Measurements from ENCODE around the gene NDP.
"Not testable (repeated sequence)": the region's sequence is repeated elsewhere in the genome, so short reads cannot be mapped to it uniquely, and the experiment has no call there.

NDP gene

GRCh38 chrX:43940816-43941474 lies 32.2 kb downstream of the NDP start:
- no peak for TF ChIP-seq CTCF (conservative IDR thresholded peaks at IDR 0.05; ENCODE audit: low read length)

DNA sequence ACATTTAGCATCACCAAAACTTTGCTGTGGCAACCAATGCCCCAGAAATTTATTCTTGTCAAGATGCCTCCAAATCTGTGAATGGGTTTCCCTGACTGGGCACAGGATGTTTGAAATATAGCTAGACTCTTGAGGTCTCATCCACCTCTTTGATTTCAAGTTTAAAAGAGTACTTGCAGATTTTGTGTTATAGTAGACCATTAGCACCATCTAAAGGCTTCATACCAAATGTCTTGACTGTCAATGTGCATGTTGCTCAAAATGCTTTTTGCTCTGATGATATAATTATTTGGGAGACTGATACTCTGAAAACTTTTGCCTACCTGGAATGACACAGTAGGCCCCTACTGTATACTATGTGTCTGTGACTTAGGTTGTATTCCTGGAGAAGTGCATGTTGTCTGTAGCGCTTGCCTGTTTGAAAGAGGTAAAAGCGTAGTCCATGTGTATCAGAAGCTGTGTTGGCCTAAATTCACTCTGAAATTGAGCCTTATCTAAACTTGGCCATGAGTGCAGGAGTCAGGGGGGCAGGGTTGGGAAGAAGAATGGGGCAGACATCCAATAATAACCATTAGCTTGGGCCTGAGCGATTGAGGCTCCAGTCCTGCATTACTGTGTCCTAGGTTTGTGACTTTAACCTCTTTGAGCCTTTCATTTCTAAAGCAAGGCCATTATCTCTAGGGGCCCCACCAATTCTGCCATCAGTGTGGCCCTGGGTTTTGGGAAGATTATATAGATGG lies 33.8 kb downstream of the NDP start:
- TF ChIP-seq CTCF (conservative IDR thresholded peaks at IDR 0.05; ENCODE audit: low read length) = no peak
- no peak for DNase-seq (ENCODE audit: low read depth)
- no peak overlapping the region for H3K4me3 ChIP-seq (ENCODE audit: low read length)

More at GRCh38 chrX:43940816-43941474, 32.2 kb downstream of the NDP start:
- H3K4me3 ChIP-seq (ENCODE audit: low read length) = no peak overlapping the region
- peak; percentile 25 for DNase-seq (ENCODE audit: low read depth)

- DNase-seq (ENCODE audit: low read depth); H3K4me3 ChIP-seq (ENCODE audit: low read length): not testable (repeated sequence)
These were observed 51.2 kb downstream of the NDP start for GRCh38 chrX:43922032-43922431.

- not testable (repeated sequence) for H3K4me3 ChIP-seq (ENCODE audit: low read length); DNase-seq (ENCODE audit: low read depth)
These were observed 62.4 kb downstream of the NDP start for GRCh38 chrX:43910772-43911171.

DNA sequence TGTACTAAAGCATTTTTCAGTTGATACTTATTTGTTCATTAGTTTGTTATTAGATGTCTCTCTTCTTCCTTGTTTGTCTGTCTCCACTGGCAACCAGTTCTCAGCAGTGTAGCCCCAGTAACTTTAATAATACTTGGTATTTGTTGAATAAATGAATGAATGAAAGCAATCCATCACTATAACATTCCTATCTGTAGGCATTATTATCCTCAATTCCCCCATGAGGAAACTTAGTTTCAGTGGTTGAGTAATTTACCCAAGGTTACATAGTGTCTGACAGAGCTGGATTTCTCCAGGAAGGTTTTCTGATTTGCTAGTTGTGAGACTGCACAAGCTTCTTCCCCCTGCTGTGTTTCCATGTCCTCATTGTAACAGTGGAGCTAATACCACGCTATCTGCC lies 63.2 kb downstream of the NDP start:
- no peak overlapping the region for H3K4me3 ChIP-seq (ENCODE audit: low read length)
- DNase-seq (ENCODE audit: low read depth) = no peak
- no peak for TF ChIP-seq CTCF (conservative IDR thresholded peaks at IDR 0.05; ENCODE audit: low read length)

DNA sequence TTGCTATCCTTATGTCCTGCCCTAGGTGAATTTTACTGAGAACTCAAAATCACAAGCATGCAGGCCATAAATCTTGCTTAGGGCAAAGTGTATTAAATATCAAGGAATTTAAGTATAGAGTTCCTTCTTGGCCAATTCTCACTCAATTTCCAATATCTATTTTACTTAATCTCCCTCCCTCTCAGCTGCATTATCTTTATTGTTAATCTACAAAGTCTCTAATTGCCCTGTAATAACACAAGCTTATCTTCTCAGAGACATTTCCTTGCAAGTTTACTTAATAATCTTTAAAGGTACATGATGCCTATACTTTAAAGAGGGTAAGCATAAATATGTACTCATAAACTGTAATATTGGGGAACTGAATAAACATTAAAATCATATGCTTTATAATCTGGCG lies 64.0 kb downstream of the NDP start:
- no peak for DNase-seq (ENCODE audit: low read depth)
- no peak overlapping the region for H3K4me3 ChIP-seq (ENCODE audit: low read length)
- no peak for TF ChIP-seq CTCF (conservative IDR thresholded peaks at IDR 0.05; ENCODE audit: low read length)

- no peak for TF ChIP-seq CTCF (conservative IDR thresholded peaks at IDR 0.05; ENCODE audit: low read length)
- no peak overlapping the region for H3K4me3 ChIP-seq (ENCODE audit: low read length)
- no peak for DNase-seq (ENCODE audit: low read depth)
These were observed 73.0 kb downstream of the NDP start for GRCh38 chrX:43899878-43900815.
